Duodenal mucosa (tissue), 2 donors: ENCODE data around the gene SCN5A.

ENCODE experiments used
- H3K27ac ChIP-seq: one replicate; pipeline ENCODE4 v1.7.0; 2013; ENCODE audit warnings: low read depth, low read length
- H3K27me3 ChIP-seq, 2 donors: one replicate each; pipeline ENCODE4 v1.7.0; 2013; ENCODE audit warnings: low read length in 2 of 2, control low read depth in 1 of 2; ENCODE audit not compliant: insufficient read depth in 2 of 2, control insufficient read depth in 1 of 2
- H3K36me3 ChIP-seq, 2 donors: one replicate each; pipeline ENCODE4 v1.7.0; 2013; ENCODE audit warnings: low read length in 2 of 2, control low read depth in 1 of 2; ENCODE audit not compliant: insufficient read depth in 2 of 2, control insufficient read depth in 1 of 2
- H3K4me1 ChIP-seq, 2 donors: one replicate each; pipeline ENCODE4 v1.7.0; 2013; ENCODE audit warnings: low read length in 2 of 2, control low read depth in 1 of 2; ENCODE audit not compliant: insufficient read depth in 2 of 2, control insufficient read depth in 1 of 2
- H3K4me3 ChIP-seq, 2 donors: one replicate each; pipeline ENCODE4 v1.7.0; 2013; ENCODE audit warnings: low read length in 2 of 2, low read depth in 1 of 2
- H3K9ac ChIP-seq, 2 donors: one replicate each; pipeline ENCODE4 v1.7.0; 2013; ENCODE audit warnings: low read length in 2 of 2, low read depth in 1 of 2
- H3K9me3 ChIP-seq, 2 donors: one replicate each; pipeline ENCODE4 v1.7.0; 2013; ENCODE audit warnings: low read length in 2 of 2, control low read depth in 1 of 2; ENCODE audit not compliant: control insufficient read depth in 1 of 2

Gene SCN5A

DNA sequence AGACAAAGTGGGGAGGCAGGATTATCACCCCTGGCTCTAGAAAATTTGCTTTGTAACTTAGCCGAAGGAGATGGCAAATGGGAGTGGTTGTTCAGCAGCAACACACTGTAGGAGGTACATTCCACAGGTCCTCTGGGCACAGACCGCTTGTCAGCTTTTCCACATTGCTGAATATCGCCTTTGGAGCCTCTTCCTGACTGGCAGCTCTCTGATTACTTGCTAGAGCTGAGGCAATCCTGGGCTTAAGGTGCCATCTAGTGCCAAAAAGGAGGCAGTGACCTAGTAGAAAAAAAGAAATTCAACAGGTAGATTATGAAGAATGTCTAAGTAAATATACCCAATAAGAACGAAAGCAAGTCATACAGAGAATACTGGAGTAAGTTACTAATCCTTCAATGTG, 13.1 kb upstream of the SCN5A start:
- no peak overlapping the region for H3K27ac ChIP-seq
- H3K36me3 ChIP-seq, result no peaks in the 10 kb centered on the region
- peaks cover 3 to 7% of the 10 kb centered on the region in 2 donors for H3K27me3 ChIP-seq
- H3K4me3 ChIP-seq, result no peak overlapping the region
- H3K4me1 ChIP-seq, result no peaks in the 10 kb centered on the region
- no peak overlapping the region for H3K9ac ChIP-seq
- H3K9me3 ChIP-seq, result peaks cover 0 to 11% of the 10 kb centered on the region in 2 donors

DNA sequence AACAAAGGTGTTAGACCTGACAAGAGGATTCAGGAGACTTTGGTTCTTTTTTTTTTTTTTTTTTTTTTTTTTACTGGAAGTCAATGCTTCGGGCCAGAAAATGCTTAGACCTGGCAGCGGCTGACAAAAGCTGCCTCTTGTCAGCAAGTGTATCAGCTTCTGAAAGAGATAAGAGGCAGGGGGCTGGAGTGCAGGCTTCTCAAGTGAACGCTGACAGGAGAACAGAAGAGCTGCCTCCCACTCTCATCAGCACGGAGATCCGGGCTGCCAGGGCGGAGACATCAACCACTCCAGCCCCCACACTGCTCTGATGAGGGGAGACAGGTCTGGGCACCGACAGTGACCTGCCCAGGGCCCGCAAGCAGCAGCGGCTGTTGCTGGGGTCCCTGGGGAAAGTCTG, 9.4 kb upstream of the SCN5A start:
- H3K9me3 ChIP-seq, result peaks cover 0 to 11% of the 10 kb centered on the region in 2 donors
- H3K27ac ChIP-seq, result no peak overlapping the region
- H3K27me3 ChIP-seq, result peaks cover 14 to 21% of the 10 kb centered on the region in 2 donors
- peaks cover 0 to 4% of the 10 kb centered on the region in 2 donors for H3K4me1 ChIP-seq
- no peaks in the 10 kb centered on the region for H3K36me3 ChIP-seq
- no peak overlapping the region for H3K4me3 ChIP-seq
- no peak overlapping the region for H3K9ac ChIP-seq

DNA sequence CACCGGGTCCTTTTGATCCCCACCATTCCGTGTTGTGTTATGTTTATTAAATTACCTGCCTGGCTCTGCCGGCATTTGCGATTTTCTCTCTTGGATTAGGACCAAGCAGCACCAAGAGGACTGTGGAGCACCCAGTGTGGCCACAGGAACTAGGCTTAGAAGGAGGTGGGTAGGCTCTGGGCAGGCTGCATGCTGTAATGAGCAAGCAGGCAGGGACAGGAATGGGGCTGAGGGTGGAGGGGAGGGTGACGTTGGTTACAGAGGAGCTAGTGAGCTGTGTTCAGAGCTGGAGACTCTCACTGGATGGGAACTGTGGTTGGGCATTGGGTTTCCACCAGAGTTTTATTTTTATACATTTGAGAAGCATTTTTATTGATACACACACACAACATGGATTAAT, 7.9 kb upstream of the SCN5A start:
- Histone ChIP-seq H3K27me3 (peaks cover 14 to 21% of the 10 kb centered on the region in 2 donors), H3K4me3 (no peak overlapping the region), H3K4me1 (peaks cover 0 to 8% of the 10 kb centered on the region in 2 donors), H3K9me3 (peaks cover 0 to 8% of the 10 kb centered on the region in 2 donors), H3K36me3 (no peaks in the 10 kb centered on the region), H3K9ac (no peak overlapping the region), H3K27ac (no peak overlapping the region)

DNA sequence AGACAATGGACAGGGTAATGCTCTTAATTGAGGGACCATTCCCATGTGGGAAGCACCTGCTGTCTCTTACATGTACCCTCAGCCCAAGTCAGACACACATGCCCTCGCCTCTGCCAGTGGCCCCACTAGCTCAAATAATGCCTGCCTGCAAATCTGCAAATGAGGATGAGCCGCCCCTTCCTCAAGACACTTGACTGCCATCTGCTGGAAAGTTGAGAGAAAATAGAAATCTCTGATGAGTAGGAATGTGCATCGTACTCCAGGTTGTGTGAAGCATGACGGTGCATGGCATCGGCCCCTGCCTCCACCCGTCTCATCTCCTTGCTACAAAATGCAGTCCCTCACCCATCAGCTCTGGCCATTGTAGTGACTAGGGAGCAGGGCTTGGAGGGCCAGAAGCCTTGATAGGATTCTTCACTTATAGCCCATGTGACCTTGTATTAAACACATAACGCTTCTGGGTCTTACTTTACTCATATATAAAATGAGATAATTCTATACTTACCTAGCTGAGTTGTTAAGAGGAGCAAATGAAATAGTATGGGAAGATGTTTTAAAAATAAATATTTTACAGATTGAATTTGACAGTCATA, 6.3 kb upstream of the SCN5A start:
- Histone ChIP-seq H3K36me3 (no peaks in the 10 kb centered on the region), H3K9me3 (no peaks in the 10 kb centered on the region), H3K4me3 (no peak overlapping the region), H3K9ac (no peak overlapping the region), H3K27me3 (peaks cover 18 to 21% of the 10 kb centered on the region in 2 donors), H3K27ac (no peak overlapping the region), H3K4me1 (peaks cover 0 to 8% of the 10 kb centered on the region in 2 donors)

DNA sequence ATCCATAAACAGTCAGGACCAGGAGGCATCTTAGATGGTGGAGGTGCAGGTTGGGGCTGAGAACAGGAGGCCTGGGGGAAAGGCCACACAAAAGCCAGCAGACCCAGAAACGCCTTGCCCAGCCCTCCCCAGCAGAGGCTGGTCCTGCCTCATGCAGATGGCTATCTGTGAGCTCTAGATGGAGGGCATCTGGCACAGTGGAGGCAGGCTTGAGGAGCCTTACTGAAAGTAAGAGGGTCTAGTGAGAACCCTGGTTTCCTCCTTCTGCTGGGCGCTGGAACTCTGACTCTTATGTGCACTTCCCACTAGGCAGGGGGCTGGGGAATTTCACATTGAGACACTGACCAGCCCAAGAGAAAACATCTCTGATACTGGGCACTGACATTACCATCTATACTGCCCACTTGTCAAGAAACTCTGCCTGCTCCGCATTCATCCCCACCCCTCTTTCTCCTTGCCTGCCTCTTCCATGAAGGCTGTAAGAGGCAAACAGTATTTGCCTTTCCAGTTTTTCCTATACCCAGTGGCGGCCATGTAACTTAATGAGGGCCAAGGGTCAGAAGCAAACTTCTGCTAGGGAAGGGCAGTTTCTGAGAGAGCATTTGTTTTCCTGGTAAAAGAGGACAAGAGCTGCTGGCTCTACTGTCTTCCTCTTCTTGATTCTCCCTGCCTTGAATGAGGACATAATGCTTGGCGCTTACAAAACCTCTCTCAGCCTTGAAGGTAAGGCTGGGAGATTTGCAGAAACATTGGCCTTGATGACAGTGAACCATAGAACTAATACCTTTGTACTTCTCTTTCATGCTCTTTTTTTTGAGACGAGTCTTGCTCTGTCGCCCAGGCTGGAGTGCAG, 4.4 kb upstream of the SCN5A start:
- Histone ChIP-seq H3K27ac (no peak overlapping the region), H3K9me3 (no peaks in the 10 kb centered on the region), H3K9ac (no peak overlapping the region), H3K27me3 (peaks cover 26 to 31% of the 10 kb centered on the region in 2 donors), H3K36me3 (no peaks in the 10 kb centered on the region), H3K4me1 (peaks cover 11% of the 10 kb centered on the region in 2 donors), H3K4me3 (peak overlapping the region in 1 of 2 donors; percentile 3)

DNA sequence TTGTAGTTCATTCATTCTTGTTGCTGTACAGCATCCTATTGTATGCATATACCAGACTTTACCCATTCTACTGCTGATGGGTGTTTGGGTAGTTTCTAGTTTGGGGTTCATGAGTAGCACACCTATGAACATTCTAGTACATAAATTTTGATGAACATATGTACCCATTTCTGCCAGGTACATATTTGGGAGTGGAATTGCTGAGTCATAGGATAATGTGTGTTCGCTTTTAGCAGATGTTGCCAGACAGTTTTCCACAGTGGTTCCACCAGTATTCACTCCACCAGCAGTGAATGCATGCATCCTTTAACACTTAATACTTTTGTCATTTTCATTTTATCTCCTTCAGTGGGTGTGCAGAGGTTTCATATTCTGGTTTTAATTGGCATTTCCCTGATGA, 3.4 kb upstream of the SCN5A start:
- H3K36me3 ChIP-seq, result no peaks in the 10 kb centered on the region
- H3K4me3 ChIP-seq, result no peak overlapping the region
- peaks cover 13% of the 10 kb centered on the region in 2 donors for H3K4me1 ChIP-seq
- H3K27ac ChIP-seq, result no peak overlapping the region
- no peaks in the 10 kb centered on the region for H3K9me3 ChIP-seq
- no peak overlapping the region for H3K9ac ChIP-seq
- H3K27me3 ChIP-seq, result peaks cover 29 to 38% of the 10 kb centered on the region in 2 donors

DNA sequence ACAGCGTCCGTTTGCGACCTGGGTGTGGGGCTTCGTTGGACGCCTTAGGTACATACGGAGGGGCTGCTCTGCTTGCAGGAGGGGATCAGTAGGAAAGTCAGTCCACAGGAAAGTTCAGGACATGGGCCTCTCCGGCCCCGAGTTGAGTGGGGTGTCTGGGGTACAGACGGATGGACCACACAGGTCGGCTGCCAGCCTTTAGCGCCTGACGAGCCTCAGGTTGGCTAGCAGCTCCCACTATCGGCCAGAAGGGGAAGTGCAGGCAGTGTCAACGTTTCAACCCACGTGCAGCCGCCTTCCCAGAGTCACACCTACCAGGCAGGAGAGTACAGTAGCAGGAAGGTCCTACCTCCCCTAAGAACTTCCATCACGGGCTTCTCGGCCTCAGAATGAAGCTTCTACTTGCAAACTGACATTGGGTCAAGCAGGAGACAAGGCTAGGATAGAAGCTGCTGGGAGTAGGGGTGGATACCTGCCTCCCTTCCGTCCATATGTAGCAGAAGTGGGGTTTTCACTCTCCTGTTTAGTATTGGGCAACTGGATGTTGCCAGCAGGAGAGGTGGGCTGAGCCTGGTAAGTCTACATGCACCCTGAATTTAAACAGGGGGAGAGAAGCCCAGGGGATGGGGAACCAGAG, 1.8 kb upstream of the SCN5A start:
- Histone ChIP-seq H3K36me3 (no peaks in the 10 kb centered on the region), H3K27me3 (peaks cover 33% of the 10 kb centered on the region in 2 donors), H3K4me1 (peaks cover 13% of the 10 kb centered on the region in 2 donors), H3K27ac (no peak overlapping the region), H3K4me3 (no peak overlapping the region), H3K9me3 (no peaks in the 10 kb centered on the region), H3K9ac (no peak overlapping the region)

DNA sequence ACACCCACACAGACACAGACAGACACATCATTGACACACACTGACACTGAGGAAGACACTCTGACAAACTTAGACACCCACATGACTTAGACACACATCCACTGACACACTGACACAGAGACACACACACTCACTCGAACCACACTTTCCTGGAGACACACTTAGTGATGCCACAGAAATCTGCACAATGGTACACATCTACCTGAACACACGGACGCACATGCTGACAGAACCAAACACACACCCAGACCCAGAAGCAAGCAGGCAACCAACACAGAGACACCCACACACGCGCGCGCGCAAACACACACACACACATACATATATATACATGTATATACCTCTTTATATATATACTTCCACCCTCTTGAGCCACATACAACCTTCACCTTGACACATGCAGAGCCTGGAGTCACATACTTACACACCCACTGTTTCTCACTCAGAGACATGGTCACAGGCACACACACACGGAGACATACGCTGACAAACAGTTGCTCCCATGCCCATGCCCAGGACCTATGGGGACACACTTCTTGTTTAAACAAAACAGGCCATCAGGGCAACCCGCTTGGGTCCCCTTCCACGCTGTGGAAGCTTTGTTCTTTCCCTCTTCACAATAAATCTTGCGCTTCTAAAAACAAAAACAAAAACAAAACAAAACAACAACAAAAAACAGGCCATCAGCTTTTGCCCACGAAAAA, 913 bp upstream of the SCN5A start:
- no peak overlapping the region for H3K9ac ChIP-seq

DNA sequence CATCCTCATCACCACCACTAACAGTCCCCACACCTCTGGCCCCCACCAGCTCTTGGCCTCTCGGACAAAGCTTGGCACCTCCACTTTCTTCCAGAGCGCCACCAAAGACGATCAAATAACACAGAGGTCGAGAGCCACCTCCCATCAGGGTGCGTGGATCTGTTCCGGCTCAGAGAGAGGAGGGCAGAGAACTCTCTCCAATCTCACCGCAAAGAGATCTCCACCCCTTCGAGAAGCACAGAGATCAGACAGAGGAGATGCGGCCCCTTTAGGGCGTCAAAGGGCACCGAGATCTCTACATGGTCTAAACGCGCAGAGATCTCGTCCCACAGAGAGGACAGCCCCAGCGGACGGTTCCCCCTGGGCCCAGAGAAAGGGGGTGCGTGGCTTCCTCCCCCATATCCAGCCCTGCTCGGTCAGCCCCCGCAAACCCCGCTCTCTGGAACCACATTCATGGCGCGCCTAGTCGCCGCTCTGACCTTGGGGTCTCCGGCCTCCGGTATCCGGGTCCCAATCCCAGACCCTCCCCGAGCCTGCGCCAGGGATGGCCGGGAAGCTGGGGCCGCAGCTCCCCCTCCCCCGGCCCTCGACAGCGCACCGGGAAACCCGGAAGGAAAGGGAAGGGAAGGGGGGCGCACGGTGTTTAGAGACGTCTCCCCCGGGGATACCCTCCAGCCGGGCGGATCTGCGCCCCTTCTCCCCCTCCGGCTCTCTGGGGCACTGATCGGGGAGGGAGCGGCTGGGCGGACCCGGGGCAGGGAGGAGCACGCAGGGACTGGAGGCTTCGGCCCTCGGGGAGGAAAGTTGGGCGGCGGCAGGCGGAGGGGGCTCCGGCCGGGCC, 608 bp downstream of the SCN5A start:
- Histone ChIP-seq H3K27me3 (peaks cover 27 to 33% of the 10 kb centered on the region in 2 donors), H3K4me3 (peak overlapping the region; percentile 24 to 56), H3K4me1 (peaks cover 10 to 13% of the 10 kb centered on the region in 2 donors), H3K27ac (no peak overlapping the region), H3K9me3 (no peaks in the 10 kb centered on the region), H3K36me3 (no peaks in the 10 kb centered on the region), H3K9ac (no peak overlapping the region)

More for the DNA sequence above, 913 bp upstream of the SCN5A start:
- no peaks in the 10 kb centered on the region for H3K36me3 ChIP-seq
- peaks cover 13% of the 10 kb centered on the region in 2 donors for H3K4me1 ChIP-seq
- H3K9me3 ChIP-seq, result no peaks in the 10 kb centered on the region
- peak overlapping the region in 1 of 2 donors; percentile 58 for H3K4me3 ChIP-seq
- H3K27me3 ChIP-seq, result peaks cover 27 to 33% of the 10 kb centered on the region in 2 donors
- no peak overlapping the region for H3K27ac ChIP-seq
